ENCODE data around the gene TEAD3. TPM values are rescaled to one million over a fixed set of nuclear protein-coding genes. Genes with fewer than 3 reads are reported as not detected.

TEAD3 gene
- total and polyA plus RNA-seq, 8 donors: 18.1 to 54.4 (median 45.3) TPM

DNA sequence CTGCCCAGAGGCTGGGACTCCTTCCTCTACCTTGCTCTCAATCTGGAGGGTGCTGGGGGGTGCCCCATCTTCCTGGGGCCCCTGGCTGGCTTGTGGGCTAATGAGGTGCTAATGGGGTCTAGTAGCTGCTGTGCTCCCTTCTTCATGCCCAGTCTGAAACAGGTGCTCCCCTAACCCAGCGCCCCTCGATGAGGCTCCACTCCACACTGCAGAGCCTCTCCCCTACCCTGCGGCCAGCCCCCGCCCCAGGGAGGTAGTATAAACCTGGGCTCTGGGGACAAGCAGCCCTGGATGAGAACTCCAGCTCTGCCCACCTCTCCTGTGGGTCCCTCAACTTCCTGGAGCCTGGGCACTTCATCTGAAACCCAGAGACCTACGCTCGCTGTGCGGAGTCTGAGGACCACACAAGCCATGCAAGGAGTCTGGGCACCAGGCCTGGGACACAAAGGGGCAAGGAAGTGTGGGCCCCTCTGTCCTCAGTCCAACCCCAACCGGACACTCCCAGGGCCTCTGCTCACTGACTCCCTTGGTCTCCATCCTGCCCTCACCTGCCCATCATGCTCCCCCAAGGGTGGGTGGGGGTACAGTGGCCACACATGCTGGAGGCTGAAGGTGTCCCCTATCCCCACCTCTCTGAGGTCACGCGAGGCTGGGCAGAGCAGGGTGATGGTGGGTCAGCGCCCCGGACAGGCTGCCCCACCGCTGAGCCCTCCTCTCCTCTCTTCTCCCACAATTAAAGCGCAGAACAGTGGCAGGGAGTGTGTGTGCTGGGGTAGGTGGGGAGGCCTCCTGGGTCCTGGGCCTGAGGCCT lies 22.5 kb downstream of the TEAD3 start:
- DNase-seq: peak in 1 of 4 donors; percentile 47
- Histone ChIP-seq H3K4me3 (no peak overlapping the region), H3K27ac (no peak overlapping the region), H3K36me3 (peaks cover 0 to 73% of the 10 kb centered on the region in 2 donors), H3K27me3 (no peaks in the 10 kb centered on the region), H3K9me3 (no peaks in the 10 kb centered on the region), H3K4me1 (peaks cover 15 to 31% of the 10 kb centered on the region in 2 donors)
- intact Hi-C loops (cut with DNase I): no loop called here
- TF ChIP-seq, protein P1, sequence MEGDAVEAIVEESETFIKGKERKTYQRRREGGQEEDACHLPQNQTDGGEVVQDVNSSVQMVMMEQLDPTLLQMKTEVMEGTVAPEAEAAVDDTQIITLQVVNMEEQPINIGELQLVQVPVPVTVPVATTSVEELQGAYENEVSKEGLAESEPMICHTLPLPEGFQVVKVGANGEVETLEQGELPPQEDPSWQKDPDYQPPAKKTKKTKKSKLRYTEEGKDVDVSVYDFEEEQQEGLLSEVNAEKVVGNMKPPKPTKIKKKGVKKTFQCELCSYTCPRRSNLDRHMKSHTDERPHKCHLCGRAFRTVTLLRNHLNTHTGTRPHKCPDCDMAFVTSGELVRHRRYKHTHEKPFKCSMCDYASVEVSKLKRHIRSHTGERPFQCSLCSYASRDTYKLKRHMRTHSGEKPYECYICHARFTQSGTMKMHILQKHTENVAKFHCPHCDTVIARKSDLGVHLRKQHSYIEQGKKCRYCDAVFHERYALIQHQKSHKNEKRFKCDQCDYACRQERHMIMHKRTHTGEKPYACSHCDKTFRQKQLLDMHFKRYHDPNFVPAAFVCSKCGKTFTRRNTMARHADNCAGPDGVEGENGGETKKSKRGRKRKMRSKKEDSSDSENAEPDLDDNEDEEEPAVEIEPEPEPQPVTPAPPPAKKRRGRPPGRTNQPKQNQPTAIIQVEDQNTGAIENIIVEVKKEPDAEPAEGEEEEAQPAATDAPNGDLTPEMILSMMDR (IDR thresholded peaks at IDR 0.05): no peak
- ATAC-seq: no peak

DNA sequence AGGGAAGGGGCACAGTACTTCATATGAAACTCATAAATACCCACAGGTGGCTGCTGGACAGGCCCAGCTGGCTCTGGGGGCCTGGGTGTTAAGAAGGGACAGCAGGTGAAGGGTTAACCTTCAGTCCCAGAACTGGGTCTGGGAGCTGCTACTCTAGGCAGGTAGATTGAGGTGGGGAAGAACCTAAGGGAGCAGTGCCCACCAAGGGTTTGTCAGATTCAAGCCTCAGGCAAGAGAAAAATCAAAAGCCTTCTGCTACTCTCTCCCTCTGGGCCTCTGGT lies 23.1 kb downstream of the TEAD3 start:
- H3K27me3 ChIP-seq: no peaks in the 10 kb centered on the region
- peaks cover 15 to 36% of the 10 kb centered on the region in 2 donors for H3K4me1 ChIP-seq
- no peak overlapping the region for H3K4me3 ChIP-seq
- DNase-seq: no peak
- H3K27ac ChIP-seq: no peak overlapping the region
- no peak for ATAC-seq
- TF ChIP-seq, protein P1 (IDR thresholded peaks at IDR 0.05): no peak
- H3K9me3 ChIP-seq: no peaks in the 10 kb centered on the region
- intact Hi-C loops (cut with DNase I): no loop called here
- H3K36me3 ChIP-seq: peaks cover 0 to 72% of the 10 kb centered on the region in 2 donors

DNA sequence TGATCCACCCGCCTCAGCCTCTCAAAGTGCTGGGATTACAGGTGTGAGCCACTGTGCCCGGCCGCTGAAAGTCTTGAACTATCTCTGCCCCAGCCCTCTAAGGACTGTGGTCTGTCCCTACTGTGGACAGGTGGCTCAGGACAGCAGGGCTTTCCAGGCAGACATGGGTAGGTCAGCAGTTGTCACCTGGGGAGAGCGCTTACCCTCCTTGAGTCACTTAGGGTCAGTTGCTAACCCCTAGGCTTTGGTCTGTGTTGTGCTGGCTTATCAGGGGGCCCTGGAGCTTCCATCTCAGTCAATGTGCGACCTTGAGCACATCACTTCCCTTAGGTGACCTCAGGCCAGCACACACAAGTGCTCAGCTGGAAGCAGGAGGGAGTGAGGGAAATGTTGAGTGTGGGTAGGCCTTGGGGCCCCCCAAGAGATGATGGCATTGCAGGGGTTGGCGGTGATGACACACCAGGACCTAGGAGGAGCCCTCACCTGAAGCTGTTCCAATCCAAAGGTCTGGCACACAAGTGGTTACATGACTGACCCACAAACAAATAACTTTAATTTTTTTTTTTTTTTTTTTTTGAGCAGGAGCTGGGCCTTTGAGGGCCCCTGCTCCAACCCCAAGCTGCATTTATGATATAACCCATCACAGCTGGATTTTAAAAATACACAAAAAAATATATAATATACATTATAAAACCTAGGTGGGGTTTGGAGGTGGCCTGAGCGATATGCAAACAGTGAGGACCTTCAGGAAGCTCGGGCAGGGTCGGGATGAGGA lies 23.6 kb downstream of the TEAD3 start:
- Histone ChIP-seq H3K4me3 (no peak overlapping the region), H3K36me3 (peaks cover 0 to 67% of the 10 kb centered on the region in 2 donors), H3K27ac (no peak overlapping the region), H3K9me3 (no peaks in the 10 kb centered on the region), H3K4me1 (peaks cover 15 to 38% of the 10 kb centered on the region in 2 donors), H3K27me3 (no peaks in the 10 kb centered on the region)
- intact Hi-C loops (cut with DNase I): no loop called here
- ATAC-seq (no peak), DNase-seq (no peak)
- TF ChIP-seq, protein P1 (IDR thresholded peaks at IDR 0.05): no peak

DNA sequence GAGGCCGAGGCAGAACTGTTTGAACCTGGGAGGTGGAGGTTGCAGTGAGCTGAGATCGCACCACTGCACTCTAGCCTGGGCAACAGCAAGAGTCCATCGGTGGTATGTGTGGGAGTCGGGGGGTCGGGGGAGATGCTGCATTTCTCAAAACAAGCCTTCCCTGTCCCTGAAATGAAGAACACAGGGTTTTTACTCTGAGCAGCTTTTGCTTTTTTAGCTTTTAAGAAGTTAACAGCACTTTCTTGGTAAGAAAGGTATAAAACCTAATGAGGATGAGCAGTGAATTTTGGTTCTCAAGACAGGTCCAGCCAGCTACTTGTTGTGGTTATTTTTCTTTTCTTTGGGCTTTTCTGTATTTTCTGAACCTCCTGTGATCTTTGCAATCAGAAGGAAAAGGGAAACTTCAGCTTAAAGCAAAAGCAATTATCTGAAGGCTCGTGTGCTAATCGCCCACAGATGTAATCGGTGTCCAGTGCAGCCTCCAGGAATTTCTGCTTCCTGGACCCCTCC lies 25.0 kb downstream of the TEAD3 start:
- DNase-seq (no peak), ATAC-seq (no peak)
- no peak overlapping the region for H3K27ac ChIP-seq
- H3K36me3 ChIP-seq: peaks cover 0 to 66% of the 10 kb centered on the region in 2 donors
- peaks cover 15 to 43% of the 10 kb centered on the region in 2 donors for H3K4me1 ChIP-seq
- H3K4me3 ChIP-seq: peak overlapping the region in 1 of 2 donors; percentile 90
- intact Hi-C loops (cut with DNase I): no loop called here
- TF ChIP-seq, protein P1 (IDR thresholded peaks at IDR 0.05): no peak
- H3K9me3 ChIP-seq: no peaks in the 10 kb centered on the region
- H3K27me3 ChIP-seq: no peaks in the 10 kb centered on the region

DNA sequence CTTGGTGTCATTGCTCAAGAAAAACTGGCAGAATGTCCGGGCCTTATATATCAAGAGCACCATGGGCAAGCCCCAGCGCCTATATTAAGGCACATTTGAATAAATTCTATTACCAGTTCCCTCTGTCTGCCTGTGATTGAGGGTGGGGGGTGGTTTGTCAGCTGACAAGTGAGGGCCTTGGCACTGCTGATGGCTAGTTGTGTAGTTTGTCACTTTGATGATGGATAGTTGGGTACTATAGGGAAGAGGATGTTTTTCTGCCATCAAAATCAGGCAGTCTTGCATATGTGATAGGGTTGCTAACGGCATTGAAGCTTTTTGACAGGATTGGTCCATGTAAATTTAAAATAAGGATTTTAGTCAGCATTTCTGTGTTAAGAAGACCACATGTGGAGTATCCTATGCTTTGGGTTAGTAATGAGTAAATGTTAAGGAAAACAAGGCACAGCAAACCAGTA lies 26.2 kb downstream of the TEAD3 start:
- TF ChIP-seq, protein P1 (IDR thresholded peaks at IDR 0.05): no peak
- DNase-seq (no peak), ATAC-seq (no peak)
- Histone ChIP-seq H3K9me3 (no peaks in the 10 kb centered on the region), H3K4me1 (peaks cover 15 to 43% of the 10 kb centered on the region in 2 donors), H3K4me3 (peak overlapping the region in 1 of 2 donors; percentile 90), H3K27ac (no peak overlapping the region), H3K36me3 (peaks cover 0 to 66% of the 10 kb centered on the region in 2 donors), H3K27me3 (no peaks in the 10 kb centered on the region)
- intact Hi-C loops (cut with DNase I): no loop called here
